C4-2B (cell line): ENCODE results near the gene FGF23.

Experiments
- H3K27ac ChIP-seq: fragments of 450-650 bp; 2 replicates; pipeline ENCODE4 v1.5.1; 2017
- CTCF ChIP-seq: fragments of 450-650 bp; conservative IDR thresholded peaks from 2 replicates; pipeline ENCODE4 v1.5.1; 2017; ENCODE audit warnings: mild to moderate bottlenecking
- ZFX ChIP-seq: fragments of 450-650 bp; IDR thresholded peaks from 2 replicates; pipeline ENCODE4 v1.6.1; 2017

The FGF23 gene

GRCh38 chr12:4331842-4332241 lies 47.7 kb downstream of the FGF23 start:
- TF ChIP-seq CTCF = no peak
- no peak for TF ChIP-seq ZFX
- no peak overlapping the region for H3K27ac ChIP-seq

GRCh38 chr12:4331221-4331620 lies 48.3 kb downstream of the FGF23 start:
- no peak overlapping the region for H3K27ac ChIP-seq
- TF ChIP-seq ZFX (no peak), CTCF (no peak)

GRCh38 chr12:4330203-4330602 lies 49.3 kb downstream of the FGF23 start:
- TF ChIP-seq CTCF (no peak), ZFX (no peak)
- no peak overlapping the region for H3K27ac ChIP-seq

- TF ChIP-seq ZFX = no peak
- TF ChIP-seq CTCF = no peak
- no peak overlapping the region for H3K27ac ChIP-seq
Measured at GRCh38 chr12:4327293-4327692, 52.2 kb downstream of the FGF23 start.

- no peak overlapping the region for H3K27ac ChIP-seq
- TF ChIP-seq CTCF (no peak), ZFX (no peak)
Measured at GRCh38 chr12:4325966-4326365, 53.5 kb downstream of the FGF23 start.

- TF ChIP-seq CTCF = no peak
- TF ChIP-seq ZFX = no peak
- H3K27ac ChIP-seq = no peak overlapping the region
Measured at GRCh38 chr12:4324366-4324765, 55.1 kb downstream of the FGF23 start.

GRCh38 chr12:4323396-4323795 lies 56.1 kb downstream of the FGF23 start:
- H3K27ac ChIP-seq = no peak overlapping the region

More at GRCh38 chr12:4323396-4323795, 56.1 kb downstream of the FGF23 start:
- no peak for TF ChIP-seq CTCF
